Left hindlimb (tissue), 1 donor: ENCODE data around the gene TMEM232.
"Not testable (repeated sequence)": the region's sequence is repeated elsewhere in the genome, so short reads cannot be mapped to it uniquely, and the experiment has no call there.

Experiments used
- DNase-seq: peaks from one replicate; pipeline ENCODE4 v3.0.0-alpha.2; 2018

The TMEM232 gene

GRCh38 chr5:110726249-110727024 is at the start of gene TMEM232:
TMEM232 (minus strand) TSS chr5:110726671; CDS start chr5:110667352, 59,319 bp downstream.
- peak; percentile 68 for DNase-seq

- DNase-seq: no peak
Observed at GRCh38 chr5:110770286-110770685, 43.8 kb upstream of the TMEM232 start.

- no peak for DNase-seq
Observed at GRCh38 chr5:110769000-110769681, 42.7 kb upstream of the TMEM232 start.

- no peak for DNase-seq
Observed at GRCh38 chr5:110768138-110768860, 41.8 kb upstream of the TMEM232 start.

GRCh38 chr5:110760158-110760557 is 33.7 kb upstream of the TMEM232 start:
- DNase-seq: no peak

GRCh38 chr5:110757118-110757729 is 30.8 kb upstream of the TMEM232 start:
- DNase-seq: no peak

GRCh38 chr5:110754181-110754580 is 27.7 kb upstream of the TMEM232 start:
- DNase-seq: no peak

- no peak for DNase-seq
Observed at GRCh38 chr5:110753600-110753999, 27.1 kb upstream of the TMEM232 start.

GRCh38 chr5:110752953-110753352 is 26.5 kb upstream of the TMEM232 start:
- no peak for DNase-seq

GRCh38 chr5:110751902-110752762 is 25.7 kb upstream of the TMEM232 start:
- no peak for DNase-seq

GRCh38 chr5:110738812-110739651 is 12.6 kb upstream of the TMEM232 start, which contains the start of gene SLC25A46:
SLC25A46 (plus strand) TSS chr5:110739007; CDS start chr5:110739120, 113 bp downstream.
- DNase-seq: peak; percentile 92

- DNase-seq: no peak
Observed at GRCh38 chr5:110738503-110738811, 12.0 kb upstream of the TMEM232 start.

GRCh38 chr5:110736753-110737152 is 10.3 kb upstream of the TMEM232 start:
- no peak for DNase-seq

- DNase-seq: no peak
Observed at GRCh38 chr5:110735556-110735955, 9.1 kb upstream of the TMEM232 start.

GRCh38 chr5:110734101-110734500 is 7.6 kb upstream of the TMEM232 start:
- DNase-seq: no peak

GRCh38 chr5:110731499-110731898 is 5.0 kb upstream of the TMEM232 start:
- DNase-seq: not testable (repeated sequence)

- no peak for DNase-seq
Observed at GRCh38 chr5:110727025-110727314, 499 bp upstream of the TMEM232 start.

GRCh38 chr5:110718311-110718710 is 8.2 kb downstream of the TMEM232 start:
- DNase-seq: no peak

- no peak for DNase-seq
Observed at GRCh38 chr5:110716247-110717245, 9.9 kb downstream of the TMEM232 start.

GRCh38 chr5:110707260-110707844 is 19.1 kb downstream of the TMEM232 start:
- DNase-seq: no peak
